HUES6 (cell line): ENCODE data around the gene METTL25.

Source experiments
- H3K27ac ChIP-seq: 2 replicates; pipeline ENCODE4 v1.7.0; 2013; ENCODE audit warnings: low read depth, mild to moderate bottlenecking, low read length, inconsistent platforms
- H3K27me3 ChIP-seq: 2 replicates; pipeline ENCODE4 v1.6.1; 2013; ENCODE audit warnings: low read length; ENCODE audit not compliant: control insufficient read depth, insufficient read depth
- H3K36me3 ChIP-seq: 2 replicates; pipeline ENCODE4 v1.6.1; 2013; ENCODE audit warnings: low read length; ENCODE audit not compliant: control insufficient read depth, insufficient read depth
- H3K4me1 ChIP-seq: 2 replicates; pipeline ENCODE4 v1.6.1; 2013; ENCODE audit warnings: low read length; ENCODE audit not compliant: control insufficient read depth, insufficient read depth
- H3K4me3 ChIP-seq: 2 replicates; pipeline ENCODE4 v1.5.1; 2013; ENCODE audit warnings: low read depth, low read length
- H3K9ac ChIP-seq: one replicate; pipeline ENCODE4 v1.6.1; 2013; ENCODE audit warnings: mild to moderate bottlenecking, low read length
- H3K9me3 ChIP-seq: 2 replicates; pipeline ENCODE4 v1.6.1; 2013; ENCODE audit warnings: low read depth, low read length; ENCODE audit not compliant: control insufficient read depth, insufficient read depth

The METTL25 gene

GRCh38 chr12:82406651-82407050 is 48.3 kb downstream of the METTL25 start:
- H3K9ac ChIP-seq = no peak overlapping the region
- no peak overlapping the region for H3K4me3 ChIP-seq
- H3K27me3 ChIP-seq = no peaks in the 10 kb centered on the region
- no peak overlapping the region for H3K27ac ChIP-seq
- no peaks in the 10 kb centered on the region for H3K4me1 ChIP-seq
- no peaks in the 10 kb centered on the region for H3K36me3 ChIP-seq
- no peaks in the 10 kb centered on the region for H3K9me3 ChIP-seq

GRCh38 chr12:82407481-82407880 is 49.2 kb downstream of the METTL25 start:
- H3K36me3 ChIP-seq = no peaks in the 10 kb centered on the region
- no peaks in the 10 kb centered on the region for H3K4me1 ChIP-seq
- H3K27ac ChIP-seq = no peak overlapping the region
- no peaks in the 10 kb centered on the region for H3K9me3 ChIP-seq
- H3K27me3 ChIP-seq = no peaks in the 10 kb centered on the region
- H3K9ac ChIP-seq = no peak overlapping the region
- H3K4me3 ChIP-seq = no peak overlapping the region

GRCh38 chr12:82408844-82409243 is 50.5 kb downstream of the METTL25 start:
- Histone ChIP-seq H3K4me3 (no peak overlapping the region), H3K9me3 (no peaks in the 10 kb centered on the region), H3K4me1 (no peaks in the 10 kb centered on the region), H3K27me3 (no peaks in the 10 kb centered on the region), H3K27ac (no peak overlapping the region), H3K9ac (no peak overlapping the region), H3K36me3 (no peaks in the 10 kb centered on the region)

- H3K4me3 ChIP-seq = no peak overlapping the region
- H3K27ac ChIP-seq = no peak overlapping the region
- no peaks in the 10 kb centered on the region for H3K4me1 ChIP-seq
- H3K27me3 ChIP-seq = no peaks in the 10 kb centered on the region
- H3K9ac ChIP-seq = no peak overlapping the region
- H3K36me3 ChIP-seq = no peaks in the 10 kb centered on the region
- H3K9me3 ChIP-seq = no peaks in the 10 kb centered on the region
These were observed 53.4 kb downstream of the METTL25 start for GRCh38 chr12:82411546-82412230.

GRCh38 chr12:82412246-82412645 is 53.9 kb downstream of the METTL25 start:
- Histone ChIP-seq H3K9ac (no peak overlapping the region), H3K27me3 (no peaks in the 10 kb centered on the region), H3K36me3 (no peaks in the 10 kb centered on the region), H3K4me1 (no peaks in the 10 kb centered on the region), H3K4me3 (no peak overlapping the region), H3K9me3 (no peaks in the 10 kb centered on the region), H3K27ac (no peak overlapping the region)

GRCh38 chr12:82414044-82414443 is 55.7 kb downstream of the METTL25 start:
- no peak overlapping the region for H3K27ac ChIP-seq
- no peaks in the 10 kb centered on the region for H3K9me3 ChIP-seq
- no peak overlapping the region for H3K9ac ChIP-seq
- H3K4me1 ChIP-seq = no peaks in the 10 kb centered on the region
- no peaks in the 10 kb centered on the region for H3K27me3 ChIP-seq
- H3K4me3 ChIP-seq = no peak overlapping the region
- no peaks in the 10 kb centered on the region for H3K36me3 ChIP-seq

- H3K27me3 ChIP-seq = no peaks in the 10 kb centered on the region
- H3K9me3 ChIP-seq = no peaks in the 10 kb centered on the region
- H3K4me3 ChIP-seq = no peak overlapping the region
- no peaks in the 10 kb centered on the region for H3K36me3 ChIP-seq
- H3K4me1 ChIP-seq = no peaks in the 10 kb centered on the region
- H3K27ac ChIP-seq = no peak overlapping the region
- H3K9ac ChIP-seq = no peak overlapping the region
These were observed 56.6 kb downstream of the METTL25 start for GRCh38 chr12:82414926-82415325.

GRCh38 chr12:82415402-82415801 is 57.1 kb downstream of the METTL25 start:
- H3K27me3 ChIP-seq = no peaks in the 10 kb centered on the region
- H3K36me3 ChIP-seq = no peaks in the 10 kb centered on the region
- no peaks in the 10 kb centered on the region for H3K9me3 ChIP-seq
- no peaks in the 10 kb centered on the region for H3K4me1 ChIP-seq
- no peak overlapping the region for H3K4me3 ChIP-seq
- no peak overlapping the region for H3K9ac ChIP-seq
- H3K27ac ChIP-seq = no peak overlapping the region

- Histone ChIP-seq H3K9me3 (no peaks in the 10 kb centered on the region), H3K9ac (no peak overlapping the region), H3K27ac (no peak overlapping the region), H3K27me3 (no peaks in the 10 kb centered on the region), H3K36me3 (no peaks in the 10 kb centered on the region), H3K4me1 (no peaks in the 10 kb centered on the region), H3K4me3 (no peak overlapping the region)
These were observed 66.9 kb downstream of the METTL25 start for GRCh38 chr12:82425241-82425640.

- Histone ChIP-seq H3K27me3 (no peaks in the 10 kb centered on the region), H3K9ac (no peak overlapping the region), H3K9me3 (no peaks in the 10 kb centered on the region), H3K4me3 (no peak overlapping the region), H3K36me3 (no peaks in the 10 kb centered on the region), H3K4me1 (no peaks in the 10 kb centered on the region), H3K27ac (no peak overlapping the region)
These were observed 67.8 kb downstream of the METTL25 start for GRCh38 chr12:82426081-82426480.

- Histone ChIP-seq H3K36me3 (no peaks in the 10 kb centered on the region), H3K27me3 (no peaks in the 10 kb centered on the region), H3K4me3 (no peak overlapping the region), H3K27ac (no peak overlapping the region), H3K4me1 (no peaks in the 10 kb centered on the region), H3K9me3 (no peaks in the 10 kb centered on the region), H3K9ac (no peak overlapping the region)
These were observed 68.3 kb downstream of the METTL25 start for GRCh38 chr12:82426586-82426985.
